GM03348 (cell line): ENCODE data around the gene OR52E4.

Experiments
- DNase-seq: peaks from one replicate; pipeline ENCODE4 v3.0.0; 2012; ENCODE audit warnings: low spot score

OR52E4 gene

GRCh38 chr11:5880329-5880728 is at the start of gene OR52E4:
OR52E4 (plus strand) TSS chr11:5880629; CDS start chr11:5884293, 3,664 bp downstream.
- no peak for DNase-seq

GRCh38 chr11:5831196-5831829 is 49.1 kb upstream of the OR52E4 start:
- DNase-seq, result no peak

GRCh38 chr11:5833446-5833845 is 47.0 kb upstream of the OR52E4 start:
- no peak for DNase-seq

GRCh38 chr11:5837695-5838094 is 42.7 kb upstream of the OR52E4 start:
- no peak for DNase-seq

- DNase-seq, result no peak
Observed at GRCh38 chr11:5841797-5842196, 38.6 kb upstream of the OR52E4 start, which contains the start of gene OR52E6. OR52E6 (minus strand) TSS chr11:5841897; CDS start chr11:5841897, 0 bp downstream.

GRCh38 chr11:5846701-5847100 is 33.7 kb upstream of the OR52E4 start:
- DNase-seq, result no peak

GRCh38 chr11:5847711-5848110 is 32.7 kb upstream of the OR52E4 start:
- no peak for DNase-seq

- DNase-seq, result no peak
Observed at GRCh38 chr11:5851002-5851401, 29.4 kb upstream of the OR52E4 start.

- DNase-seq, result no peak
Observed at GRCh38 chr11:5857590-5857989, 22.8 kb upstream of the OR52E4 start, which contains the start of gene OR52E8. OR52E8 (minus strand) TSS chr11:5857690; CDS start chr11:5857690, 0 bp downstream.

GRCh38 chr11:5865826-5866225 is 14.6 kb upstream of the OR52E4 start:
- no peak for DNase-seq

GRCh38 chr11:5878564-5878963 is 1.9 kb upstream of the OR52E4 start:
- no peak for DNase-seq

GRCh38 chr11:5881756-5882155 is 1.3 kb downstream of the OR52E4 start:
- no peak for DNase-seq

- DNase-seq, result no peak
Observed at GRCh38 chr11:5887172-5887571, 6.7 kb downstream of the OR52E4 start.

GRCh38 chr11:5887661-5888060 is 7.2 kb downstream of the OR52E4 start:
- DNase-seq, result no peak

GRCh38 chr11:5891216-5891800 is 10.9 kb downstream of the OR52E4 start:
- peak; percentile 18 for DNase-seq

GRCh38 chr11:5892908-5893307 is 12.5 kb downstream of the OR52E4 start, which contains the start of gene OR52E5:
OR52E5 (plus strand) TSS chr11:5893208; CDS start chr11:5900777, 7,569 bp downstream.
- no peak for DNase-seq

- DNase-seq, result no peak
Observed at GRCh38 chr11:5899534-5899933, 19.1 kb downstream of the OR52E4 start.

- DNase-seq, result no peak
Observed at GRCh38 chr11:5910540-5910939, 30.1 kb downstream of the OR52E4 start.

- no peak for DNase-seq
Observed at GRCh38 chr11:5922749-5923426, 42.5 kb downstream of the OR52E4 start.

GRCh38 chr11:5923427-5923776 is 43.0 kb downstream of the OR52E4 start:
- DNase-seq, result no peak

GRCh38 chr11:5923794-5924193 is 43.4 kb downstream of the OR52E4 start:
- no peak for DNase-seq

GRCh38 chr11:5928271-5928670 is 47.8 kb downstream of the OR52E4 start:
- no peak for DNase-seq

GRCh38 chr11:5928811-5929210 is 48.4 kb downstream of the OR52E4 start:
- no peak for DNase-seq
